ENCODE measurements around the gene PARD3B.

Gene PARD3B

GRCh38 chr2:205665791-205666190 lies 1120.5 kb downstream of the PARD3B start:
- TF ChIP-seq CTCF (conservative IDR thresholded peaks at IDR 0.05; ENCODE audit: low read depth, low read length), result no peak
- no peak for DNase-seq (ENCODE audit: low read depth)
- no peak overlapping the region for H3K4me3 ChIP-seq (ENCODE audit: low read length)

All from retinal pigment epithelial cell (primary cell).